Peyer's patch (tissue), 4 donors: ENCODE data around the gene CHCHD3. TPM values are rescaled to one million over a fixed set of nuclear protein-coding genes. Genes with fewer than 3 reads are reported as not detected.

ENCODE experiments used
- DNase-seq, 3 donors: peaks; one replicate each; pipeline ENCODE4 v3.0.0-alpha.2; 2017 to 2019
- H3K27ac ChIP-seq, 4 donors: fragments of 200-600 bp; sonication (generic); one replicate each; pipeline ENCODE4 v1.5.1; 2016 to 2019
- H3K27me3 ChIP-seq, 2 donors: fragments of 200-600 bp; sonication (generic); one replicate each; pipeline ENCODE4 v1.5.1; 2019
- H3K36me3 ChIP-seq, 3 donors: fragments of 200-600 bp; sonication (generic); one replicate each; pipeline ENCODE4 v1.5.1; 2016 to 2019
- H3K4me1 ChIP-seq, 4 donors: fragments of 200-600 bp; sonication (generic); one replicate each; pipeline ENCODE4 v1.5.1; 2016 to 2019
- H3K4me3 ChIP-seq, 4 donors: fragments of 200-600 bp; sonication (generic); 1 replicate in 3 of 4; 2 replicates in 1 of 4; pipeline ENCODE4 v1.5.1; 2016 to 2019; ENCODE audit warnings: mild to moderate bottlenecking in 1 of 4
- H3K9me3 ChIP-seq, 4 donors: fragments of 200-600 bp; sonication (generic); one replicate each; pipeline ENCODE4 v1.5.1; 2016 to 2019; ENCODE audit warnings: mild to moderate bottlenecking in 1 of 4
- CTCF ChIP-seq, 6 experiments: fragments of 450-650 bp in 4 of 6; fragments of 200-600 bp in 2 of 6; sonication (generic) in 1 of 6; IDR thresholded peaks; one replicate each; pipeline ENCODE4 v1.5.1; 2017 to 2019; ENCODE audit warnings: antibody characterized with exemption in 6 of 6, mild to moderate bottlenecking in 3 of 6, moderate library complexity in 1 of 6
- POLR2A ChIP-seq, 2 donors: fragments of 450-650 bp; IDR thresholded peaks; one replicate each; pipeline ENCODE4 v1.5.1; 2017; ENCODE audit warnings: antibody characterized with exemption in 2 of 2, mild to moderate bottlenecking in 2 of 2, moderate library complexity in 2 of 2
- total RNA-seq, 4 donors: library from RNA; depleted of rRNA; stranded (reverse); fragments of >200 nt; gene quantifications; one replicate each; pipeline ENCODE4 v1.1.0, GENCODE V29; 2016

The CHCHD3 gene
- total RNA-seq, 4 donors from 2014 or later, result 53.9 to 114 (median 84.0) TPM

- H3K27ac ChIP-seq, result no peak overlapping the region
These were observed 17.6 kb downstream of the CHCHD3 start for GRCh38 chr7:133064082-133064820.

GRCh38 chr7:133061792-133062191, 20.1 kb downstream of the CHCHD3 start:
- no peaks in the 10 kb centered on the region for H3K9me3 ChIP-seq
- no peak overlapping the region for H3K4me3 ChIP-seq
- H3K4me1 ChIP-seq, result no peaks in the 10 kb centered on the region
- H3K27me3 ChIP-seq, result no peaks in the 10 kb centered on the region
- no peak for DNase-seq
- H3K27ac ChIP-seq, result no peak overlapping the region
- TF ChIP-seq CTCF (IDR thresholded peaks at IDR 0.05) (no peak), POLR2A (IDR thresholded peaks at IDR 0.05) (no peak)
- peaks cover 0 to 4% (median 0%) of the 10 kb centered on the region in 3 donors for H3K36me3 ChIP-seq

More at GRCh38 chr7:133064082-133064820, 17.6 kb downstream of the CHCHD3 start:
- no peak for DNase-seq
- H3K9me3 ChIP-seq, result no peaks in the 10 kb centered on the region
- H3K4me1 ChIP-seq, result no peaks in the 10 kb centered on the region
- peaks cover 0 to 24% (median 0%) of the 10 kb centered on the region in 3 donors for H3K36me3 ChIP-seq
- H3K4me3 ChIP-seq, result no peak overlapping the region
- no peaks in the 10 kb centered on the region for H3K27me3 ChIP-seq
- no peak for TF ChIP-seq POLR2A (IDR thresholded peaks at IDR 0.05)
- TF ChIP-seq CTCF (IDR thresholded peaks at IDR 0.05), result no peak

- H3K4me1 ChIP-seq, result no peaks in the 10 kb centered on the region
- DNase-seq, result no peak
- H3K27me3 ChIP-seq, result no peaks in the 10 kb centered on the region
- no peaks in the 10 kb centered on the region for H3K9me3 ChIP-seq
- H3K27ac ChIP-seq, result no peak overlapping the region
- no peak overlapping the region for H3K4me3 ChIP-seq
- no peak for TF ChIP-seq CTCF (IDR thresholded peaks at IDR 0.05)
- no peak for TF ChIP-seq POLR2A (IDR thresholded peaks at IDR 0.05)
- H3K36me3 ChIP-seq, result peaks cover 0 to under 1% (median 0%) of the 10 kb centered on the region in 3 donors
These were observed 20.5 kb downstream of the CHCHD3 start for GRCh38 chr7:133061357-133061756.

GRCh38 chr7:133060004-133060403, 21.9 kb downstream of the CHCHD3 start:
- Histone ChIP-seq H3K36me3 (no peaks in the 10 kb centered on the region), H3K9me3 (no peaks in the 10 kb centered on the region), H3K4me3 (no peak overlapping the region), H3K27me3 (no peaks in the 10 kb centered on the region), H3K4me1 (no peaks in the 10 kb centered on the region), H3K27ac (no peak overlapping the region)
- TF ChIP-seq POLR2A (IDR thresholded peaks at IDR 0.05) (no peak), CTCF (IDR thresholded peaks at IDR 0.05) (no peak)
- DNase-seq, result no peak

- Histone ChIP-seq H3K27me3 (no peaks in the 10 kb centered on the region), H3K9me3 (no peaks in the 10 kb centered on the region), H3K4me1 (no peaks in the 10 kb centered on the region), H3K27ac (no peak overlapping the region), H3K36me3 (no peaks in the 10 kb centered on the region), H3K4me3 (no peak overlapping the region)
- TF ChIP-seq CTCF (IDR thresholded peaks at IDR 0.05) (no peak), POLR2A (IDR thresholded peaks at IDR 0.05) (no peak)
- DNase-seq, result no peak
These were observed 22.6 kb downstream of the CHCHD3 start for GRCh38 chr7:133059263-133059662.
